Tibial nerve (tissue), 3 donors: ENCODE results near the gene ZBED1.

Source experiments
- EP300 ChIP-seq, 2 donors: sonication (generic); formaldehyde crosslinking; IDR thresholded peaks; one replicate each; pipeline ENCODE4 v1.6.1; 2017; ENCODE audit warnings: antibody characterized with exemption in 2 of 2, mild to moderate bottlenecking in 1 of 2
- POLR2A ChIP-seq, 2 donors: fragments of 450-650 bp; IDR thresholded peaks; one replicate each; pipeline ENCODE4 v1.6.1; 2017; ENCODE audit warnings: antibody characterized with exemption in 2 of 2, mild to moderate bottlenecking in 2 of 2, moderate library complexity in 2 of 2

GRCh38 chrX:2513121-2513664 lies 12.4 kb upstream of the ZBED1 start:
- TF ChIP-seq POLR2A (IDR thresholded peaks at IDR 0.05) (no peak), EP300 (IDR thresholded peaks at IDR 0.05) (no peak)
